ENCODE results near the gene TMEFF1. TPM values are rescaled to one million over a fixed set of nuclear protein-coding genes. Genes with fewer than 3 reads are reported as not detected.

The TMEFF1 gene
- total RNA-seq, 2 experiments from 2014 or later = 0.10 to 0.14 TPM

- Mint-ChIP-seq H3K36me3 (peaks cover 3% of the 10 kb centered on the region), H3K4me3 (no peak overlapping the region), H3K9me3 (no peaks in the 10 kb centered on the region), H3K4me1 (peaks cover 2% of the 10 kb centered on the region), H3K27me3 (no peaks in the 10 kb centered on the region), H3K27ac (no peak overlapping the region)
- DNase-seq = no peak
These were observed 31.0 kb upstream of the TMEFF1 start for GRCh38 chr9:100441911-100442361.

- peaks cover 3% of the 10 kb centered on the region for H3K4me1 Mint-ChIP-seq
- no peaks in the 10 kb centered on the region for H3K27me3 Mint-ChIP-seq
- no peaks in the 10 kb centered on the region for H3K9me3 Mint-ChIP-seq
- no peak overlapping the region for H3K27ac Mint-ChIP-seq
- DNase-seq = no peak
- H3K36me3 Mint-ChIP-seq = peaks cover 3% of the 10 kb centered on the region
- H3K4me3 Mint-ChIP-seq = no peak overlapping the region
These were observed 28.9 kb upstream of the TMEFF1 start for GRCh38 chr9:100443781-100444768.

- Mint-ChIP-seq H3K27ac (no peak overlapping the region), H3K9me3 (no peaks in the 10 kb centered on the region), H3K27me3 (no peaks in the 10 kb centered on the region), H3K4me1 (peaks cover 7% of the 10 kb centered on the region), H3K36me3 (peaks cover 3% of the 10 kb centered on the region), H3K4me3 (no peak overlapping the region)
- DNase-seq = no peak
These were observed 27.6 kb upstream of the TMEFF1 start for GRCh38 chr9:100445161-100445902.

GRCh38 chr9:100445903-100446549 lies 26.9 kb upstream of the TMEFF1 start:
- H3K27ac Mint-ChIP-seq = no peak overlapping the region
- DNase-seq = no peak
- H3K4me3 Mint-ChIP-seq = no peak overlapping the region
- no peaks in the 10 kb centered on the region for H3K9me3 Mint-ChIP-seq
- H3K36me3 Mint-ChIP-seq = peaks cover 7% of the 10 kb centered on the region
- H3K4me1 Mint-ChIP-seq = peaks cover 7% of the 10 kb centered on the region
- no peaks in the 10 kb centered on the region for H3K27me3 Mint-ChIP-seq

- H3K27me3 Mint-ChIP-seq = no peaks in the 10 kb centered on the region
- H3K36me3 Mint-ChIP-seq = peaks cover 12% of the 10 kb centered on the region
- DNase-seq = no peak
- no peak overlapping the region for H3K4me3 Mint-ChIP-seq
- H3K9me3 Mint-ChIP-seq = no peaks in the 10 kb centered on the region
- peaks cover 7% of the 10 kb centered on the region for H3K4me1 Mint-ChIP-seq
- H3K27ac Mint-ChIP-seq = no peak overlapping the region
These were observed 25.9 kb upstream of the TMEFF1 start for GRCh38 chr9:100447041-100447440.

GRCh38 chr9:100448266-100448665 lies 24.7 kb upstream of the TMEFF1 start:
- H3K36me3 Mint-ChIP-seq = peaks cover 22% of the 10 kb centered on the region
- no peaks in the 10 kb centered on the region for H3K9me3 Mint-ChIP-seq

GRCh38 chr9:100449420-100449819 lies 23.5 kb upstream of the TMEFF1 start:
- H3K27me3 Mint-ChIP-seq = no peaks in the 10 kb centered on the region
- H3K9me3 Mint-ChIP-seq = no peaks in the 10 kb centered on the region
- peaks cover 7% of the 10 kb centered on the region for H3K4me1 Mint-ChIP-seq
- no peak overlapping the region for H3K27ac Mint-ChIP-seq
- no peak overlapping the region for H3K4me3 Mint-ChIP-seq
- no peak for DNase-seq
- H3K36me3 Mint-ChIP-seq = peaks cover 26% of the 10 kb centered on the region

More at GRCh38 chr9:100448266-100448665, 24.7 kb upstream of the TMEFF1 start:
- Mint-ChIP-seq H3K27me3 (no peaks in the 10 kb centered on the region), H3K4me3 (no peak overlapping the region), H3K27ac (no peak overlapping the region), H3K4me1 (peaks cover 7% of the 10 kb centered on the region)
- no peak for DNase-seq

GRCh38 chr9:100452894-100453293 lies 20.1 kb upstream of the TMEFF1 start:
- Mint-ChIP-seq H3K27me3 (no peaks in the 10 kb centered on the region), H3K27ac (no peak overlapping the region), H3K36me3 (peaks cover 24% of the 10 kb centered on the region), H3K9me3 (no peaks in the 10 kb centered on the region), H3K4me1 (peaks cover 7% of the 10 kb centered on the region), H3K4me3 (no peak overlapping the region)
- no peak for DNase-seq

GRCh38 chr9:100455470-100455869 lies 17.5 kb upstream of the TMEFF1 start:
- Mint-ChIP-seq H3K4me3 (no peak overlapping the region), H3K27ac (no peak overlapping the region), H3K9me3 (no peaks in the 10 kb centered on the region), H3K4me1 (no peaks in the 10 kb centered on the region), H3K27me3 (no peaks in the 10 kb centered on the region), H3K36me3 (peaks cover 22% of the 10 kb centered on the region)
- no peak for DNase-seq

- DNase-seq = no peak
- no peaks in the 10 kb centered on the region for H3K27me3 Mint-ChIP-seq
- H3K4me3 Mint-ChIP-seq = no peak overlapping the region
- no peaks in the 10 kb centered on the region for H3K9me3 Mint-ChIP-seq
- H3K4me1 Mint-ChIP-seq = no peaks in the 10 kb centered on the region
- H3K36me3 Mint-ChIP-seq = peaks cover 12% of the 10 kb centered on the region
- no peak overlapping the region for H3K27ac Mint-ChIP-seq
These were observed 15.4 kb upstream of the TMEFF1 start for GRCh38 chr9:100457517-100457916.

- Mint-ChIP-seq H3K4me1 (no peaks in the 10 kb centered on the region), H3K27me3 (no peaks in the 10 kb centered on the region), H3K9me3 (no peaks in the 10 kb centered on the region), H3K27ac (no peak overlapping the region), H3K4me3 (no peak overlapping the region), H3K36me3 (no peaks in the 10 kb centered on the region)
- no peak for DNase-seq
These were observed 13.0 kb upstream of the TMEFF1 start for GRCh38 chr9:100459963-100460362.

GRCh38 chr9:100465274-100465673 lies 7.7 kb upstream of the TMEFF1 start:
- Mint-ChIP-seq H3K36me3 (no peaks in the 10 kb centered on the region), H3K4me3 (no peak overlapping the region), H3K9me3 (no peaks in the 10 kb centered on the region), H3K27ac (no peak overlapping the region), H3K4me1 (no peaks in the 10 kb centered on the region), H3K27me3 (no peaks in the 10 kb centered on the region)
- DNase-seq = no peak

GRCh38 chr9:100465761-100466160 lies 7.2 kb upstream of the TMEFF1 start:
- Mint-ChIP-seq H3K27me3 (peaks cover 3% of the 10 kb centered on the region), H3K9me3 (no peaks in the 10 kb centered on the region), H3K4me3 (no peak overlapping the region), H3K27ac (no peak overlapping the region), H3K36me3 (no peaks in the 10 kb centered on the region), H3K4me1 (no peaks in the 10 kb centered on the region)
- DNase-seq = no peak

GRCh38 chr9:100466171-100466828 lies 6.6 kb upstream of the TMEFF1 start:
- no peak overlapping the region for H3K27ac Mint-ChIP-seq
- no peak overlapping the region for H3K4me3 Mint-ChIP-seq
- H3K36me3 Mint-ChIP-seq = no peaks in the 10 kb centered on the region
- H3K4me1 Mint-ChIP-seq = no peaks in the 10 kb centered on the region
- H3K9me3 Mint-ChIP-seq = no peaks in the 10 kb centered on the region
- H3K27me3 Mint-ChIP-seq = peaks cover 4% of the 10 kb centered on the region
- DNase-seq = no peak
